Gastroesophageal sphincter (tissue), 3 donors: Measurements from ENCODE around the gene PTS.

Source experiments
- EP300 ChIP-seq: sonication (generic); formaldehyde crosslinking; IDR thresholded peaks from one replicate; pipeline ENCODE4 v1.6.1; 2017; ENCODE audit warnings: antibody characterized with exemption, mild to moderate bottlenecking
- POLR2A ChIP-seq, 2 donors: fragments of 450-650 bp; IDR thresholded peaks; one replicate each; pipeline ENCODE4 v1.6.1; 2017; ENCODE audit warnings: antibody characterized with exemption in 2 of 2, mild to moderate bottlenecking in 2 of 2, moderate library complexity in 1 of 2
- TF ChIP-seq, protein P1 (sequence below), 4 experiments: fragments of 200-600 bp in 2 of 4; fragments of 450-650 bp in 2 of 4; sonication (generic) in 1 of 4; IDR thresholded peaks; one replicate each; pipeline ENCODE4 v1.5.1; 2017 to 2019; ENCODE audit warnings: antibody characterized with exemption in 4 of 4, mild to moderate bottlenecking in 2 of 4, moderate library complexity in 2 of 4

DNA sequence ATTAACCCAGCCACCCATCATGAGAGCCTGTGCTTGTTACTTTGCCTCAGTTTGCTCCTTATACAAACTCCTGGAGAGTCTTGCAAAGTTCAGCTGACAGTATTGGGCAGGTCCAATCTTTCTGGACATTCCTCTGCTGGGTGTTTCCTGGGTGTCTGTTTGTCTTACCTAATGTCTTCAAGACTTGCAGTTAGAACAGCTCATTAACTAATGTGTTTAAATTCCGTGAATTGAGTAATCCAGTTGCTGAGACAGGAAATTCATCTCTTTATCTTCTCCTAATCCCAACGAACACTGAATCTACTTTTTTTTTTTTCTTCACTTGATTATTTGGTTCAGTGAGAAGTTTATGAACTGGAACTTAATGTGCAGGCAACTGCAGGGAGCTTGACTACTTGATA, 30.3 kb upstream of the PTS start:
- TF ChIP-seq, protein P1, sequence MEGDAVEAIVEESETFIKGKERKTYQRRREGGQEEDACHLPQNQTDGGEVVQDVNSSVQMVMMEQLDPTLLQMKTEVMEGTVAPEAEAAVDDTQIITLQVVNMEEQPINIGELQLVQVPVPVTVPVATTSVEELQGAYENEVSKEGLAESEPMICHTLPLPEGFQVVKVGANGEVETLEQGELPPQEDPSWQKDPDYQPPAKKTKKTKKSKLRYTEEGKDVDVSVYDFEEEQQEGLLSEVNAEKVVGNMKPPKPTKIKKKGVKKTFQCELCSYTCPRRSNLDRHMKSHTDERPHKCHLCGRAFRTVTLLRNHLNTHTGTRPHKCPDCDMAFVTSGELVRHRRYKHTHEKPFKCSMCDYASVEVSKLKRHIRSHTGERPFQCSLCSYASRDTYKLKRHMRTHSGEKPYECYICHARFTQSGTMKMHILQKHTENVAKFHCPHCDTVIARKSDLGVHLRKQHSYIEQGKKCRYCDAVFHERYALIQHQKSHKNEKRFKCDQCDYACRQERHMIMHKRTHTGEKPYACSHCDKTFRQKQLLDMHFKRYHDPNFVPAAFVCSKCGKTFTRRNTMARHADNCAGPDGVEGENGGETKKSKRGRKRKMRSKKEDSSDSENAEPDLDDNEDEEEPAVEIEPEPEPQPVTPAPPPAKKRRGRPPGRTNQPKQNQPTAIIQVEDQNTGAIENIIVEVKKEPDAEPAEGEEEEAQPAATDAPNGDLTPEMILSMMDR (IDR thresholded peaks at IDR 0.05): no peak
- no peak for TF ChIP-seq POLR2A (IDR thresholded peaks at IDR 0.05)
- no peak for TF ChIP-seq EP300
